ENCODE results near the gene IL3. TPM values are rescaled to one million over a fixed set of nuclear protein-coding genes. Genes with fewer than 3 reads are reported as not detected.
A peak's percentile ranks its signal among the peaks of the same experiment; 100 is the strongest.

The IL3 gene
- total and polyA plus RNA-seq, 2 experiments from 2014 or later, result not detected

- Histone ChIP-seq H2AFZ (no peak overlapping the region), H3K27ac (0 out of 2 replicates have a peak overlapping the region, but pooled peaks have one; percentile 2), H3K79me2 (ENCODE audit: insufficient read depth) (no peaks in the 10 kb centered on the region), H3K4me1 (ENCODE audit: insufficient read depth) (peaks cover 29% of the 10 kb centered on the region), H3K9ac (0 out of 2 replicates have a peak overlapping the region, but pooled peaks have one; percentile 29), H3K27me3 (replicated peaks; ENCODE audit: insufficient read depth) (no peaks in the 10 kb centered on the region), H3F3A (ENCODE audit: insufficient read depth) (peaks cover 15% of the 10 kb centered on the region), H3K36me3 (ENCODE audit: low read depth) (no peaks in the 10 kb centered on the region), H3K9me3 (ENCODE audit: low read depth) (no peaks in the 10 kb centered on the region), H3K4me3 (no peak overlapping the region), H3K4me2 (ENCODE audit: unreplicated experiment) (peak overlapping the region; percentile 52), H4K20me1 (ENCODE audit: insufficient read depth) (no peaks in the 10 kb centered on the region), H3K9me2 (ENCODE audit: insufficient read depth) (no peaks in the 10 kb centered on the region)
- in situ Hi-C loops (cut with MboI), result no loop called here
- WGBS, 2 experiments (ENCODE audit: low coverage in 1 of 2, low lambda C conversion rate in 2 of 2, missing lambda C conversion rate in 2 of 2), result 78 to 84% methylated on average over 4 of the region's 4 CpGs
- TF ChIP-seq EZH2 (IDR thresholded peaks at IDR 0.05; ENCODE audit: insufficient read depth, poor library complexity, severe bottlenecking), result no peak
- no peak for TF ChIP-seq EZH2phosphoT487 (IDR thresholded peaks at IDR 0.05; ENCODE audit: insufficient read depth, low read depth)
- no peak for DNase-seq
Observed at GRCh38 chr5:132085686-132086085, 25.2 kb downstream of the IL3 start.

GRCh38 chr5:132086277-132086794, 25.9 kb downstream of the IL3 start:
- no peak for TF ChIP-seq EZH2 (IDR thresholded peaks at IDR 0.05; ENCODE audit: insufficient read depth, poor library complexity, severe bottlenecking)
- no peak for TF ChIP-seq EZH2phosphoT487 (IDR thresholded peaks at IDR 0.05; ENCODE audit: insufficient read depth, low read depth)
- Histone ChIP-seq H3K27me3 (replicated peaks; ENCODE audit: insufficient read depth) (no peaks in the 10 kb centered on the region), H3K36me3 (ENCODE audit: low read depth) (no peaks in the 10 kb centered on the region), H3K4me3 (no peak overlapping the region), H3K9me2 (ENCODE audit: insufficient read depth) (no peaks in the 10 kb centered on the region), H3K79me2 (ENCODE audit: insufficient read depth) (no peaks in the 10 kb centered on the region), H3K9ac (peak overlapping the region; percentile 29; the same call in 1 of the 2 replicates), H3F3A (ENCODE audit: insufficient read depth) (peaks cover 18% of the 10 kb centered on the region), H3K4me2 (ENCODE audit: unreplicated experiment) (peak overlapping the region; percentile 52), H3K4me1 (ENCODE audit: insufficient read depth) (peaks cover 29% of the 10 kb centered on the region), H4K20me1 (ENCODE audit: insufficient read depth) (no peaks in the 10 kb centered on the region), H3K27ac (peak overlapping the region; percentile 28; the same call in 1 of the 2 replicates), H2AFZ (peak overlapping the region; percentile 36; the same call in 1 of the 2 replicates), H3K9me3 (ENCODE audit: low read depth) (no peaks in the 10 kb centered on the region)
- in situ Hi-C loops (cut with MboI), result no loop called here
- DNase-seq, result peak; percentile 97
- WGBS, 2 experiments (ENCODE audit: low coverage in 1 of 2, low lambda C conversion rate in 2 of 2, missing lambda C conversion rate in 2 of 2), result 0% methylated on average over 2 of the region's 2 CpGs

- no peak overlapping the region for H2AFZ ChIP-seq
- H3K36me3 ChIP-seq (ENCODE audit: low read depth), result no peaks in the 10 kb centered on the region
- no peaks in the 10 kb centered on the region for H3K79me2 ChIP-seq (ENCODE audit: insufficient read depth)
- peaks cover 18% of the 10 kb centered on the region for H3F3A ChIP-seq (ENCODE audit: insufficient read depth)
- in situ Hi-C loops (cut with MboI), result no loop called here
- H4K20me1 ChIP-seq (ENCODE audit: insufficient read depth), result no peaks in the 10 kb centered on the region
- H3K27ac ChIP-seq, result no peak overlapping the region
- H3K4me3 ChIP-seq, result no peak overlapping the region
- no peaks in the 10 kb centered on the region for H3K9me3 ChIP-seq (ENCODE audit: low read depth)
- DNase-seq, result no peak
- H3K4me2 ChIP-seq (ENCODE audit: unreplicated experiment), result no peak overlapping the region
- H3K4me1 ChIP-seq (ENCODE audit: insufficient read depth), result peaks cover 29% of the 10 kb centered on the region
- H3K9ac ChIP-seq, result no peak overlapping the region
- no peaks in the 10 kb centered on the region for H3K9me2 ChIP-seq (ENCODE audit: insufficient read depth)
- no peaks in the 10 kb centered on the region for H3K27me3 ChIP-seq (replicated peaks; ENCODE audit: insufficient read depth)
- no peak for TF ChIP-seq EZH2phosphoT487 (IDR thresholded peaks at IDR 0.05; ENCODE audit: insufficient read depth, low read depth)
- no peak for TF ChIP-seq EZH2 (IDR thresholded peaks at IDR 0.05; ENCODE audit: insufficient read depth, poor library complexity, severe bottlenecking)
- WGBS, 2 experiments (ENCODE audit: low coverage in 1 of 2, low lambda C conversion rate in 2 of 2, missing lambda C conversion rate in 2 of 2), result 89 to 91% methylated on average over 6 of the region's 6 CpGs
Observed at GRCh38 chr5:132087176-132087575, 26.7 kb downstream of the IL3 start.

GRCh38 chr5:132087661-132088060, 27.2 kb downstream of the IL3 start:
- no peaks in the 10 kb centered on the region for H4K20me1 ChIP-seq (ENCODE audit: insufficient read depth)
- H3K27ac ChIP-seq, result no peak overlapping the region
- no peaks in the 10 kb centered on the region for H3K9me3 ChIP-seq (ENCODE audit: low read depth)
- H3K36me3 ChIP-seq (ENCODE audit: low read depth), result no peaks in the 10 kb centered on the region
- H3K9me2 ChIP-seq (ENCODE audit: insufficient read depth), result no peaks in the 10 kb centered on the region
- no peak overlapping the region for H2AFZ ChIP-seq
- no peak overlapping the region for H3K9ac ChIP-seq
- in situ Hi-C loops (cut with MboI), result no loop called here
- peaks cover 18% of the 10 kb centered on the region for H3F3A ChIP-seq (ENCODE audit: insufficient read depth)
- peaks cover 29% of the 10 kb centered on the region for H3K4me1 ChIP-seq (ENCODE audit: insufficient read depth)
- no peak for DNase-seq
- H3K4me3 ChIP-seq, result no peak overlapping the region
- no peak overlapping the region for H3K4me2 ChIP-seq (ENCODE audit: unreplicated experiment)
- TF ChIP-seq EZH2 (IDR thresholded peaks at IDR 0.05; ENCODE audit: insufficient read depth, poor library complexity, severe bottlenecking), result no peak
- no peak for TF ChIP-seq EZH2phosphoT487 (IDR thresholded peaks at IDR 0.05; ENCODE audit: insufficient read depth, low read depth)
- 92% methylated on average over 8 of the region's 8 CpGs for WGBS, 2 experiments (ENCODE audit: low coverage in 1 of 2, low lambda C conversion rate in 2 of 2, missing lambda C conversion rate in 2 of 2)
- H3K79me2 ChIP-seq (ENCODE audit: insufficient read depth), result no peaks in the 10 kb centered on the region
- H3K27me3 ChIP-seq (replicated peaks; ENCODE audit: insufficient read depth), result no peaks in the 10 kb centered on the region
